Hepatocyte (in vitro differentiated cells): ENCODE measurements around the gene MGMT. TPM values are rescaled to one million over a fixed set of nuclear protein-coding genes. Genes with fewer than 3 reads are reported as not detected.

Source experiments
- DNase-seq: peaks from one replicate; pipeline ENCODE4 v3.0.0-alpha.2; 2016; ENCODE audit warnings: low spot score
- H2AFZ ChIP-seq: fragments of 200-600 bp; sonication (generic); 2 replicates; pipeline ENCODE4 v1.6.0; 2016; ENCODE audit warnings: antibody characterized with exemption, mild to moderate bottlenecking
- H3K27ac ChIP-seq: fragments of 200-600 bp; sonication (generic); 2 replicates; pipeline ENCODE4 v1.5.1; 2016; ENCODE audit warnings: mild to moderate bottlenecking
- H3K27me3 ChIP-seq: fragments of 200-600 bp; sonication (generic); 2 replicates; pipeline ENCODE4 v1.6.1; 2016
- H3K36me3 ChIP-seq: fragments of 200-600 bp; sonication (generic); replicated peaks from 2 replicates; pipeline ENCODE4 v1.5.1; 2016; ENCODE audit warnings: low read depth; ENCODE audit not compliant: insufficient read depth
- H3K4me1 ChIP-seq: fragments of 200-600 bp; sonication (generic); 2 replicates; pipeline ENCODE4 v1.5.1; 2016; ENCODE audit warnings: mild to moderate bottlenecking, moderate library complexity; ENCODE audit not compliant: insufficient read depth
- H3K4me2 ChIP-seq: fragments of 200-600 bp; sonication (generic); 2 replicates; pipeline ENCODE4 v1.6.0; 2016
- H3K4me3 ChIP-seq: fragments of 200-600 bp; sonication (generic); 2 replicates; pipeline ENCODE4 v1.5.1; 2016; ENCODE audit warnings: mild to moderate bottlenecking
- H3K79me2 ChIP-seq: fragments of 200-600 bp; sonication (generic); 2 replicates; pipeline ENCODE4 v1.6.0; 2017; ENCODE audit warnings: mild to moderate bottlenecking
- H3K9me2 ChIP-seq: fragments of 200-600 bp; sonication (generic); replicated peaks from 2 replicates; pipeline ENCODE4 v1.6.0; 2017; ENCODE audit warnings: mild to moderate bottlenecking; ENCODE audit not compliant: insufficient read depth
- H3K9me3 ChIP-seq: fragments of 200-600 bp; sonication (generic); 2 replicates; pipeline ENCODE4 v1.5.1; 2016; ENCODE audit warnings: low read depth, mild to moderate bottlenecking
- H4K20me1 ChIP-seq: fragments of 200-600 bp; sonication (generic); 2 replicates; pipeline ENCODE4 v1.6.0; 2016; ENCODE audit warnings: mild to moderate bottlenecking; ENCODE audit not compliant: insufficient read depth, poor library complexity, severe bottlenecking
- EZH2 ChIP-seq: fragments of 200-600 bp; sonication (generic); IDR thresholded peaks from 2 replicates; pipeline ENCODE4 v1.6.1; 2016; ENCODE audit warnings: antibody characterized with exemption, mild to moderate bottlenecking, borderline replicate concordance
- EZH2phosphoT487 ChIP-seq: fragments of 200-600 bp; sonication (generic); IDR thresholded peaks from one replicate; pipeline ENCODE4 v1.6.1; 2018; ENCODE audit warnings: antibody characterized with exemption, mild to moderate bottlenecking, low read depth, moderate library complexity; ENCODE audit not compliant: unreplicated experiment, severe bottlenecking
- WGBS: methylation state at CpG from one replicate; pipeline ENCODE4 v1.1.6; 2016; ENCODE audit warnings: low lambda C conversion rate; ENCODE audit errors: missing lambda C conversion rate; 5-methylcytosine and 5-hydroxymethylcytosine counted together
- polyA plus RNA-seq: library from polyadenylated mRNA; unstranded; fragments of >200 nt; fragmentation: Nextera tagmentation; extraction: Ambion mirVana; gene quantifications from 2 replicates; pipeline ENCODE4 v1.2.1, GENCODE V29; 2016
- total RNA-seq: library from RNA; depleted of rRNA; stranded (reverse); fragments of >200 nt; gene quantifications from 2 replicates; pipeline ENCODE4 v1.2.3, GENCODE V29; 2014
- TF ChIP-seq, protein P1 (sequence below): fragments of 200-600 bp; sonication (generic); IDR thresholded peaks from 2 replicates; pipeline ENCODE4 v1.5.1; 2016; ENCODE audit warnings: antibody characterized with exemption, mild to moderate bottlenecking; ENCODE audit not compliant: poor library complexity

MGMT gene
- total and polyA plus RNA-seq, 2 experiments from 2014 or later = 41.5 to 41.9 TPM

DNA sequence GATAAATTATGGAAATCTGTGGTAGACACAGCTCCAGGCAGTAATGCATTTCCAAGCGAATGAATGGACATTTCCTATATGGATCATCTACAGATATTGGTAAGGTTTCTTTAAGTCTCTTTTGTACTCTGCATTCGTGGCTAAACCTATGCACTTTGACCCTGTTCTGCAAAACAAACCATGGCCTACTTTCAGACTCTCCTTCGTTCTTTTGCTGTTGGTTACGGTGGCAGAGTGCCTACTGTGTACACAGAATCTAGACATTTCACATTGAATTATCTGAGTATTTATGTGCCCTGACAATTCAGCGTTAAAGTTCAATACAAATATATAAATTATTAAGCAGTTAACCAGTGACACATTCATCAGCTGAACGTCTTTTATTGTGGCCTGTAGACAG lies 93.3 kb downstream of the MGMT start:
- no peaks in the 10 kb centered on the region for H3K27me3 ChIP-seq
- no peak overlapping the region for H3K4me2 ChIP-seq
- H2AFZ ChIP-seq = no peak overlapping the region
- no peak overlapping the region for H3K4me3 ChIP-seq
- TF ChIP-seq, protein P1, sequence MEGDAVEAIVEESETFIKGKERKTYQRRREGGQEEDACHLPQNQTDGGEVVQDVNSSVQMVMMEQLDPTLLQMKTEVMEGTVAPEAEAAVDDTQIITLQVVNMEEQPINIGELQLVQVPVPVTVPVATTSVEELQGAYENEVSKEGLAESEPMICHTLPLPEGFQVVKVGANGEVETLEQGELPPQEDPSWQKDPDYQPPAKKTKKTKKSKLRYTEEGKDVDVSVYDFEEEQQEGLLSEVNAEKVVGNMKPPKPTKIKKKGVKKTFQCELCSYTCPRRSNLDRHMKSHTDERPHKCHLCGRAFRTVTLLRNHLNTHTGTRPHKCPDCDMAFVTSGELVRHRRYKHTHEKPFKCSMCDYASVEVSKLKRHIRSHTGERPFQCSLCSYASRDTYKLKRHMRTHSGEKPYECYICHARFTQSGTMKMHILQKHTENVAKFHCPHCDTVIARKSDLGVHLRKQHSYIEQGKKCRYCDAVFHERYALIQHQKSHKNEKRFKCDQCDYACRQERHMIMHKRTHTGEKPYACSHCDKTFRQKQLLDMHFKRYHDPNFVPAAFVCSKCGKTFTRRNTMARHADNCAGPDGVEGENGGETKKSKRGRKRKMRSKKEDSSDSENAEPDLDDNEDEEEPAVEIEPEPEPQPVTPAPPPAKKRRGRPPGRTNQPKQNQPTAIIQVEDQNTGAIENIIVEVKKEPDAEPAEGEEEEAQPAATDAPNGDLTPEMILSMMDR = no peak
- TF ChIP-seq EZH2phosphoT487 (no peak), EZH2 (no peak)
- H3K4me1 ChIP-seq = no peaks in the 10 kb centered on the region
- no peaks in the 10 kb centered on the region for H3K36me3 ChIP-seq
- no peaks in the 10 kb centered on the region for H3K79me2 ChIP-seq
- H4K20me1 ChIP-seq = no peaks in the 10 kb centered on the region
- H3K9me2 ChIP-seq = no peaks in the 10 kb centered on the region
- WGBS = 77% methylated on average over 6 of the region's 6 CpGs
- no peak for DNase-seq
- no peak overlapping the region for H3K27ac ChIP-seq
- H3K9me3 ChIP-seq = no peaks in the 10 kb centered on the region

DNA sequence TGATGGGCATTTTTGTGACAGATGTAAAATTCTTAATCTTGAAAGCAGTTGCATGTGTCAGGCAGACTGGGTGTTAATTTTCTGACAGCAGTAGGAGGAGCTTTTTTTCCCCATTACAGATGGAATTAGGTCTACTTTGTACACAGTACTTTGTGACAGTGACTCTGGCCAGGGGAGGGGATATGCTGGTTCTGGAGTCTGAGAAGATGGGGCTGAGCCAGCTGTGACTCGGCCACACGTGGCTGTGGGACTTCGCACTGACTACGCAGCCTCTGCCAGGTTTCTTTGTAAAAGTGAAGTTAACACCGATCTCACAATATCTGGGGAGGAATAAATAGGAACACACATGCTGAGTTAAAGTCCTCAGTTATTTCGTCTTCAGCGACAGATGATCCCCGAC lies 95.4 kb downstream of the MGMT start:
- Histone ChIP-seq H3K9me2 (no peaks in the 10 kb centered on the region), H3K36me3 (no peaks in the 10 kb centered on the region), H2AFZ (no peak overlapping the region), H3K9me3 (no peaks in the 10 kb centered on the region), H3K4me1 (no peaks in the 10 kb centered on the region), H3K27me3 (no peaks in the 10 kb centered on the region), H4K20me1 (no peaks in the 10 kb centered on the region), H3K4me3 (no peak overlapping the region), H3K27ac (no peak overlapping the region), H3K79me2 (no peaks in the 10 kb centered on the region), H3K4me2 (no peak overlapping the region)
- no peak for TF ChIP-seq EZH2
- TF ChIP-seq EZH2phosphoT487 = no peak
- TF ChIP-seq, protein P1 = no peak
- WGBS = 98% methylated on average over 8 of the region's 8 CpGs
- no peak for DNase-seq

DNA sequence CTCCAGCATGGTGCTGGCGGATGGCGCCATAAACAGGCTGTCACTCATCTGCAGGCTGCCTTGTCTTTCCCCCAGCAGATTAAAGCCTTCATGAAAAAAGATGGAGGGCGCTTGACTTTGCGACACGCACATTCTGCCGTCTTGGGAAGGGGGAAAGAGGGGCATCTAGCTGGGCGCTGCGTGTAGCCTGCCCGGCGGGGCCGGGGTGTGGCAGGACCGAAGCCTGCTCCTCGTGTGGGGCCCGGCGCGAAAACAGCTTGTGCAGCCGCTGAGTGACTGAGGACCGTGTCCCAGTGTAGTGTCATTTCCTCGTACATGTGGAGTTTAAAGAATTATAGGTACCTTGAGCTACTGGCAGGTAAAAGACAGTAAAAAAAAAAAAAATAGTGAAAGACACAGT lies 97.9 kb downstream of the MGMT start:
- no peaks in the 10 kb centered on the region for H3K36me3 ChIP-seq
- no peak overlapping the region for H2AFZ ChIP-seq
- no peaks in the 10 kb centered on the region for H3K79me2 ChIP-seq
- H3K9me2 ChIP-seq = no peaks in the 10 kb centered on the region
- TF ChIP-seq, protein P1 = no peak
- no peak for TF ChIP-seq EZH2phosphoT487
- no peak for TF ChIP-seq EZH2
- H3K4me2 ChIP-seq = no peak overlapping the region
- 97% methylated on average over 19 of the region's 19 CpGs for WGBS
- H3K27ac ChIP-seq = no peak overlapping the region
- no peaks in the 10 kb centered on the region for H3K9me3 ChIP-seq
- no peak overlapping the region for H3K4me3 ChIP-seq
- no peak for DNase-seq
- H3K27me3 ChIP-seq = no peaks in the 10 kb centered on the region
- H4K20me1 ChIP-seq = peaks cover 4% of the 10 kb centered on the region
- no peaks in the 10 kb centered on the region for H3K4me1 ChIP-seq
